Measurements from ENCODE around the gene POLD4.

The POLD4 gene

DNA sequence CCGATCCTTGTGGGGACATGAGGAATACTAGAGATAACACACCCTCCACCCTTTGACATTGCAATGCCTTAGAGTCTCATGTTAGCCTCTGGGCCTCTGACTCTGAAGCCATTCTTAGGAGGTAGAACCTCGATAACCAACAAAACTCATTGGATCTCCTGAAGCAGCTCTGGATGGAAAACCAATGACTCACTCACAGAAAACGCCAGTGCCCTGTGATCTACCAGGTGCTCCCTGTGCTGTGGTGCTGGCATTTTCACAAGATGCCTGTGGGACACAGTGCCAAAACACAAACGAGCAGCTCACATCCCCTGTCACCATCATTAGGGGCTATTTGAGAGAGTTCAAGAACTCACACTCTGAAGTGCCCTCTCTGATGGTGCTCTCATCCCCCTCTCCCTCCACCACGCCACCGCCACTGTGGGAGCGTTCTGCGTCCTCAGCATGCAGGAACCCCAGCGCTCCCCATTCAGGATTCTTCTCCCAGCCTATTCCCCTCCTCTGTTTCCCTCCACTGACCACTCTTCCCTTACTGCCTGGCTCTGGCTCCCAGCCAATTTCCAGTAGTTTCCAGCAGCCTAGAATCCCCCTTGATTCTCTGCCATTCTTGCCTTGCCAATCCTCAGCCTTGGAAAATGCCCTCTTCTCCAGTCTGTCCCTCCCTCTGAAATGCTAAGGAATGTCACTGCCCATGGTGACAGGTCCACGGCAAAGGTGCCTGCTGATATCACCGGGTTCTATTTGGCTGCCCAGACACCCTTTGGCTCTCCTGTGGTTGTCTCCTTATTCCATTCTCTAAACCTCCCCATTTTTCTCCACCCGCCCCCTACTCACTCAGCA lies 4.7 kb upstream of the POLD4 start:
- in situ Hi-C loops (cut with MboI; ENCODE audit: low pct_unique_long_range_greater_than_20kb, low sequenced_read_pairs) = no loop called here
- DNase-seq = no peak

DNA sequence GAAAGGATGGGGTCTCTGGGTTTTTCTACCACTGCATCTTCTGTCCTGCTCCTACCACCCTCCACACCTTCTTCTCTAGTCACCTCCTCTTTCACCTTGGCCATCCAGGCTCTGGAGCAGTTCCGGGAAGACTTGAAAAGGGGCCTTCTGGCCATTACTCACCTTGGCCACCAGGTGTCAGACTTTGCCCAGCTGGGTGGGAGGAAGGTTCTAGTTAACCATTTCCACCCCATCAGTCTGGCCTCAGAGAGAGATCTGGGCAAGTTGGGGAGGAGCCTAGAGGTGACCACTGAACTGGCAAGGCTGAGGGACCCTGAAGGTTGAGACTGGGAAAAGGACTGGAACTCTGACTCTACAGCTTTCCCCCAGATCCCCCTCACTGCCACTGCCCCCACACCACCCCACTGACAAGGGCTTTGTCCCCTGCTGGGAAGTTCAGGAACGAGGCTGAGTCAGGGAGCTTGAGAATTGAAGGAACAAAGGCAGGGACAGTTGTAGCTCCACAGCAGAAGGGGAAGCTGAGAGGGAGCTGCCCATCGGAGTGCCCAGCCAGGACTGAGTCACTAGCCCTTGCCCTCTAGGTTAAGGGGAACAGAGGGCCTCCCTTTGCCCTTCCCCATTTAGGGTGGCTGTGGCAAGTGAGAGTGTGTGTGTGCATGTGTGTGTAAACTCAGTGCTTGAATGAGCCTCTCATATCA lies 3.7 kb upstream of the POLD4 start:
- DNase-seq = peak; percentile 80
- in situ Hi-C loops (cut with MboI; ENCODE audit: low pct_unique_long_range_greater_than_20kb, low sequenced_read_pairs) = no loop called here

DNA sequence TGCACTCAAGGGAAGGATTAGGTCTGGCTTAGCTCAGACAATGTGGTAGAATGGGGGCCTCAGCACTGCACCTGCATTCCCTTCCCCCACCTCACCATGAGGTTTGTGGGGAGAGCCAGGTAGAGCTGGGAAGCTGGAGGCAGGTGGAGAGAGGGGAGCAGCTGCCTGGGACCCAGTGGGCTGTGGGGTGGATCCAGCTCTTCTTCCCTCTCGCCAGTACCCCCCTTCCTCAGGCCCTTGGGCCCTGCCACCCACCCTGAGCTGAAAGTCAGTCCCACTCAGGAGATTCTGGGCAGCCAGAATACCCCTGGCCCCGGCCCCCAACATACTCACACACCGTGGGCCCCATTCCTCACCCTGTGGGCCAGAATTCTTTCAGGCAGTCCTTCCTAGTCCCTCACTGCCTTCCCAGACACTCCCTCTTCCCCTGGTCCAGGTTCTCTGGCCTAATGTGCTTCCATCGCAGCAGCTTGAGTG lies 3.1 kb upstream of the POLD4 start:
- no peak for DNase-seq
- in situ Hi-C loops (cut with MboI; ENCODE audit: low pct_unique_long_range_greater_than_20kb, low sequenced_read_pairs) = no loop called here

DNA sequence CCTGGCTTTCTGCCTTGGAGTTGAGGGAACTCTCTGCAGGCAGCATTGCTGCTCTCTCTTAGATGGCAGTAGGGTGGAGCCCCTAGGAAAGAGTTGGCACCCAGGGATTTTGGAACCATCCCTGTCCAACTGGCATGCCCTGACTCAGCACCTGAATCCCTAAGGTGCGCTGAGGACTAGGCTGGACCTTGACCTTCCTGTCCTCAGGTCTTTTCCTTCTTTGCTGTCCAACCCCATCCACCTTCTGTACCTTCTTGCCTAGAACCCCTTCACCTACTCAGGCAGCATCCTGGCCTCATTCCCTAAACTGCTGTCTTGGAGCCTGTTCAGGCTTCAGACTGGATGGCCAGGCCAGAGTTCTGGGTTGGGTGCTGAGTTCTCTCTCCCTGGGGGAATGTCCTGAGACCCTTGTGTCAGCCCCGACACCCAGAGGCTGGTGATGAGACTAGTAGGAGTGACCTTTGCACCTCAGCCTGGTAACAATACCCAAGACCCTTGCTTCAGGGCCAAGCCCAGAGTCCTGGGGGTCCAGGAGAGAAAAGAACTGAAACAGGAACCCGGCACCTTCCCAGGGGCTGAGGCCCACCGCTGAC lies 2.5 kb upstream of the POLD4 start:
- in situ Hi-C loops (cut with MboI; ENCODE audit: low pct_unique_long_range_greater_than_20kb, low sequenced_read_pairs) = no loop called here
- DNase-seq = no peak

DNA sequence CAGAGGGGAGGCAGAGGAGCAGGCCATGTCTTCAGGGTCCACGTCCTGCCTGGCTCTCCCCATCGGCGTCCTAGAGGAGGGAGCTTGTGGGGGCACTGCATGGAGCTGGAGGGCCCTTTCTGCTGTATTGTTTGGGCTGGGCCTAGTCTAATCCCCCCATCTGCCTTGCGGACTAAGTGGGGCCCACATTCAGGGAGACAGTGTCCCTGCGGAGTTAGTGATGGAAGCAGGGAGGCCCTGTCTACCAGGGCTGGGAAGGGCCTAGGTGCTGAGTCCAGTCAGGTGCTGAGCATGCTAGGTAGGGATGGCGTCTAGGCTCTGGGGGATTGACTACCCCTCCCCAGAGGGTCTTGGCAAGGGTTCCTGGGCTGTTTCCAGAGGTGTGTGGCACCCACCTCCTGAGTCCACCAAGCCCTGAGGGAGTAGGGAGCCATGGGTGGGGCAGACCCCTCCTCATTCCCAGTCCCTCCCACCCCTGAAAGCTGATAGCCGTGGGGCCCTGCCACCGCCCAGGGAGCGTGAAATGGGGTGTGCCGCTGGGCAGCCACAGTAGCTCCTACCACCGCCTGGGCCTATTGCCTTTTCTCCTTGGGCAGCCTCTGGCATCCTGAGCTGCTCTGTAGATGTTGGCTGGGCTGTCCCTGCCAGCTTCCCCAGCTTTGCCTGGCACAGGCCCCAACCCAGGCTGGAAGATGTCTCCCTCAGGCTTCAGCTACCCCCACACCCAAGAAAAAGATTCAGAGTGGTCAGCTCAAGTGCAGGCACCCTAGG lies 1.9 kb upstream of the POLD4 start:
- in situ Hi-C loops (cut with MboI; ENCODE audit: low pct_unique_long_range_greater_than_20kb, low sequenced_read_pairs) = no loop called here

DNA sequence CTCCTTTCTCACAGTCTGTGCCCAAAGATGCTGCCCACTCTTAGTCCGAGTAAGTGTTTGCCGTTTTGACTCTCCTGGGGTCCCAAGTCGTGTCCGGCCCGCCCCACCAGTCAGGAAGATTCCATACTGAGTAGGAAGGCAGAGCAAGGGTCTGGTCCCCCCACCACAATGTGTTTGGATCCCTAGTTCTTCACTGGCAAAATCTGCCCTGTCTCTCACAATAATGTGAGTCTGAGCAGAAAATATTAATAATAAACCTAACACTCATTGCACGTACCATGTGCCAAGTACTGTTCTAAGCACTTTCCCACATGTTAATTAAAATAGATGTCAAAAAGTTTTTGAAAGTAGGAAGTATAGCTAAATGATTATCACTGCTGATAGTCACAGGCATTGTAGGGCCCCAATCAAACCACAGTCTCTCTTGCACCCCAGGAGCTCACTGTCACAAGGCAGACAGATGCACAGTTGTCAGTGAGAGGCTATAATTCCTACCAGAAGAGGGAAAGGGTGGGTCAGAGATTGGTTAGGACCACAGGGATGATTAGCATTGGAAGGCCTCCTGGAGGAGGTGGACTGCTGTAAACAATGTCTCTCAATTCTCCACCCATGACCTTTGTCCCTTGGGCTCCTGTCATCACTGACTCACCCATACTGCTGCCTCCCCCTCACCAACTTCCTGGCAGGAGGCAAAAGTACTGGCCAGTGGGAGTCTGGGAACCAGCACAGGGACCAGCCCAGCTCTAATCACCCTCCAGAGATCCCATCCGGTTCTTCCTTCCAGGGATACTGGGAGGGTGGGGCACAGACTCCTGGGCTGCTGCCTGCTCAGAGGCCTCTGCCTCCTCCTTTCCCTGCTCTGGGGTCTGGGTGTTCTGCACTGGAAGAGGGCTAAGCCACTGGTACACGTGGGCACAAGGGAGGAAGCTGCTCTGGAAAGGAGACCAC lies 1.0 kb upstream of the POLD4 start:
- peak; percentile 14 for DNase-seq
- in situ Hi-C loops (cut with MboI; ENCODE audit: low pct_unique_long_range_greater_than_20kb, low sequenced_read_pairs) = no loop called here

More for the DNA sequence above, 1.9 kb upstream of the POLD4 start:
- DNase-seq = no peak

DNA sequence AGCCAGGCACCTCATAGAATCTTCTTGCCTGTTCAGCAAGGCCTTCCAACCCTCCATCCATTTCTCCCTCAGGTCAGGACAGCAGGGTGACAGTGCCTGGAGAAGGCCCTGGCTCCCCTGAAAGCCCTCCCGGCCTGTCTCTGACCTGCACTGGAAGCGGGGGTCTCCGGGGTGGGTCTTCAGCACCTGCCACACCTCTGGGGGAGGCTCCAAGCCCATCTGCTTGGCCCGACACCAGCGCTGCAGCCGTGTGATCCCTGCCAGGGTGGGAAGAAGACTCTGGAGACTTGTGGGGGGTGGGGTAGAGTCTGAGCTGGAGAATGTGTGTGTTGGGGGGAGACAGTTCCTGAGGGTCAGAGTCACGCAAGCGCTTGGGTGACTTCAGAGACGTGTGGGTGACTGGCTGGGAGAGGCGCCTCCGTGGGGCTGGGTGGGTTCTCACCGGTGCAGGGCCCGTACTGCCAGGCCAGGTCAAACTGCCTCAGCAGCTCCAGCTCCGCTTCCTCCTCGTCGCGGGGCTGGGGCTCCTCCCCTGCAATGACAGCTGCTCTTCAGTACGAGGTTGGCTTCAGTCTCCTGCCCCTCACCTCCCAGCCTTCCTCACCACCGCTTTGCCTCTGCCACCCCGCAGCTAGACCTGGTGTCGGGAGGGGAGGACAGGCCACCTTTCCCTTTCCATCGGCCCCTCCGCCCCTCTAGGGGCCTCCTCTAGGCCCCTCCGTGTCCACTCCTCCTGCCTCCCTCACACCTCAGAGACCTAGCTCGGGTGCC lies 615 bp downstream of the POLD4 start:
- in situ Hi-C loops (cut with MboI; ENCODE audit: low pct_unique_long_range_greater_than_20kb, low sequenced_read_pairs) = no loop called here
- no peak for DNase-seq

DNA sequence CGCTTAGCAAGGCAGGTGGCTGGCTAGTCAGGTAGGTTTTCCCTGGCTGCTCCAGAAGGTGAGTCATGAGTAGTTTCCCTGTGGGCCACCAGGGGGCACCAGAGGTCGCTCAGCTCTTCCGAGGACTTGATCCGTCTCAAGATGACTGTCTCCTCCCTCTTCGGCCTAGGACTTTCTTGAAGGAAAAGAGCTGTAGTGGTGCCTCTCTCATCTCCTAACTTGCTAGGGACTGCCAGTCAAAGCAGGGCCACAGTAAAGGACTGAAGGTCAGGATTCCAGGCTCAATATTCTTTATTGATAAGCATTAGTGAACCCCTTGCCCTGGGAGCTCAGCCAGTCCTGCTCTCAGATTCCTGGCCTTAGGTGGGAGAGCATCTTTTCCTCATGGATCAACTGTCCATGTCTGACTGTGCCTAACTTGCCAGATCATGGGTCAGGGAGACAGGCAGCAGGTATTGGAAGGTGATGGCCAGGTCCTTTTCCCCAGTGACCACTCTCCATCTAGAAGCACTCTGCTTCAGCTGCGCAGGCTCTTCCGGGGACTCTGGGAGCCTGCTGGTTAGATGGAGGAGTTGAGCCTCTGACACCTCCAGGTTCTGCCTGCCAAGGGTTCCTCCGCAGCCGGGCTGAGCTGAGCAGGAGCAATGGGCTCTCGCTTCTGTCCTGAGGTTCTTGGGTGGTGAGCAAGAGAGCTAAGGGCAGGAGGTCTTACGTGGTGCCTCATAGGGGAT lies 1.9 kb downstream of the POLD4 start:
- in situ Hi-C loops (cut with MboI; ENCODE audit: low pct_unique_long_range_greater_than_20kb, low sequenced_read_pairs) = no loop called here
- peak; percentile 68 for DNase-seq

DNA sequence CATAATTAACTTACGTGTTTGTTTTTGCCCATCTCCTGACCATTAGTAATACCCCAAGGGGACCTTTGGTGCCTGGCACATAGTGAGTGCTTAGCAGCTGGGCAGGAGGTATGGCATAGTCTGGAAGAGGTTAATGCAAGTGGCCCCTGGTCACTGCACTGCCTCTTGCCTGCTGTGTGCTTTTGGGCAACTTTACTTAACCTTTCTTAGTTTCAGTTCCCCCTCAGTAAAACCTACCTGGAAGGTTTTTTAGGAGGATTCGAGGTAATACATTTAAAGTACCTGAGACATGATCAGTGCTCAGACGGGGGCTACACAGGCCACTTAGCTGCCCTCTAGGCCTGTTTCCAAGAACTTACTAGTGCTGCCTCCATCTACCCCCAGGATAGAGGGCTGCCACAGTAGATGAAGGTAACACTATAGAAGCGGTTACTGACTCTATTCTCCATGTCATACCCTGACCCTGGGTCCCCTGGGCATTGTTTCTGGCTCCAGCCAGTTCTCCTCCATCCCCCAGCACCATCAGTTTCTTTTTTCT lies 3.3 kb downstream of the POLD4 start:
- no peak for DNase-seq
- in situ Hi-C loops (cut with MboI; ENCODE audit: low pct_unique_long_range_greater_than_20kb, low sequenced_read_pairs) = no loop called here

DNA sequence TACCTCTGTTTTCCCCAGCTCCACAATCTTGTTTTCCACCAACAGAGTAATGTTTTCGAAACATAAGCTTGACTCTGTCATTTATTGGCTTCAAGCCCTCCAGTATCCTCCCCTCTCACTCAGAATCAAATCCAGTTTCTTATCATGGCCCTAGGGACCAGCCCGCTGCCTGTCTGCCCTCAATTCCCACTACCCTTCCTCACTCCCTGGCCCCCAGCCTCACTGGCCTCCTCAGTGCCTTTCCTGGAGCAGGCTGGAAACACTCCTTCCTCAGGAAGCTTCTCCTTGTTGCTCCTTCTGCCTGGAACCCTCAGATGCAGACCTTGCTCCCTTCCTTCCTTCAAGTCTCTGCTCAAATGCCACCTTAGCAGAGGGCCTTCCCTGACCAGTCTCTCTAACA lies 3.9 kb downstream of the POLD4 start:
- DNase-seq = no peak
- in situ Hi-C loops (cut with MboI; ENCODE audit: low pct_unique_long_range_greater_than_20kb, low sequenced_read_pairs) = no loop called here

DNA sequence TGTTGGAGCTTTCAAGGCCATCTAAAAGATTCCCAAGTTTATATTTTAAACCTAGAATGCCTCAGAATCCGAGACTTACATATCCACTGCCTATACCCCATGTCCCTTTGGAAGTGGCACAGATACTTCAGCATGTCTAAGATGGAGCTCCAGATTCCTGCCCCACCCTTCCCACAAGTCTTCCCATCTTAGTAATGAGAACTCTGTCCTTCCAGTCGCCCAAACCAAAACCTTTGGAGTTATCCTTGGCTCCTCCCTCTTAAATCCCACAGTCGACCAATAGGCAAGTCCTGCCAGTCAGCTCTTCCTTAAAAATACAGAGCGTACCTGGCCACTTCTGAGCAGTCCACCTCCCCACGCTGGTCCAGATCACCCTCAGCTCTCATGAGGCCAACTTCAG lies 4.3 kb downstream of the POLD4 start:
- in situ Hi-C loops (cut with MboI; ENCODE audit: low pct_unique_long_range_greater_than_20kb, low sequenced_read_pairs) = no loop called here
- DNase-seq = no peak

DNA sequence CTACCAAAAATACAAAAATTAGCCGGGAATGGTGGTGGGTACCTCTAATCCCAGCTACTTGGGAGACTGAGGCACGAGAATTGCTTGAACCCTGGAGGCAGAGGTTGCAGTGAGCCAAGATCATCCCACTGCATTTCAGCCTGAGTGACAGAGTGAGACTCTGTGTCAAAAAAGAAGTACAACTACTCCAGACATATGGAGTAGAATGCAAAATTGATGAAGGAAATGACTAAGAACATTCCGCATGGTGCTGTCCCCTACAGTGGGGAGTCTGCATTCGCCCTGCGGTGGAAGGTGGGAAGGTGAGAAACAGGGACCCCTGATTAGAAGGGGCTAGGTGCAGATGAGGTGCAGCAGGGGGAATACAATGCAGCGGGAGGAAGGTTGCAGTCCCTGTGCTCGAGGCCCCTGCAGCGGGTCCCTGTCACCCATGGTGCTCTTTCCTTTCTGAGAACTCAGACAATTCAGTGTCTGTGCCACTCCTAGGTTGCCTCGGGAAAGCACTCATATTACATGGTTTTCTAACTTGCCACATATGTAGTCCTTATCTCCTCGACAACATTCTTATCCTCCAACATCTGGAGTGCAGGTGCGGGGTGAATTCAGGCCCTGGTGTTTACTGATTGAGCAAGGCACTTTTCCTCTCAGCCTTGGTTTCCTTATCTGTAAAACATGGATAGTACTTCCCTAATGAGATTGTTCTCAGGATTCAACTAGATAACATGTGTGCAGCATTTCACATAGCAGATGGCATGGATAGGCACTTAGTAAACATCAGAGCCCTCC lies 5.2 kb downstream of the POLD4 start:
- peak; percentile 44 for DNase-seq

DNA sequence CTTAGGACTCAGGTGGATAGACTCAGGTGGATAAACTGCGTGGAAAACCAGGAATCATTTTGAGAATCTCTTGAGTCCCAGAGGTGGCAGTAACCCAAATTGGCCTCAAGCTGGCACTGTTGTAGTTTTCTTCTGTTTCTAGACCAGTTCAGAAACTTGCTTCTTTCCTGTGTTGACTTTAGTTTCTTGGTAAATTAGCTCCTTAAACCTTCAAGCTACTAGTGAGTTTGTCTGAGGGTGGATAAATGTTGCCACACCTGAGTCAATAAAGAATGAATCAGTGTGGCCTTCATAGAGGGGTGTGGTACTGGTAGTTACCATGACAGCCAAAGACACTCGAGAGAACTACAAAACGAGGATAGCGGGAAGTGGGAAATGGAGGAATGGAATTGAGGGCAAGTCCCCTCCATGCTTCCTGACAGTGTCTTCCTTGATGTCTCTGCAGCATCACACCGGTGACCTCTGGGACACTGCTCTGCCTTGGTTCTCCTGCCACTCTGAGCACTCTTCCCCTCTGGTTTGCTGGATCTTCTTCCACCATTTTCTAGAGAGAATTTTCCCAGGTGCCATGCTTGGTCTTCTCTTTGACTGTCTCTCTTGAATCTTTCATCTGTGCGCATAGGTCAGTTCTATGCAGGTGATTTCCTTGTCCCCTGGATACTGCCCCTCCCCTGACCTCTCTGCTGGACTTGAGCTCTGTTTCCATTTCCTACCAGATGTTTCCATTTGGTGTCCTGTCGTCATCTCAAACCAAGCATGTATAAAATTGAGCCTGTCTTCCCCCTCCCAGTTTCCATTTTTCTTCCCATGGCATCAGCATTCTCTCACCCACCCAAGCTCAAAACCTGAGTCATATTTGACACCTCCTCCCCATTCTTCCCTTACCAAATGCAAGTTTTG lies 7.2 kb downstream of the POLD4 start:
- in situ Hi-C loops (cut with MboI; ENCODE audit: low pct_unique_long_range_greater_than_20kb, low sequenced_read_pairs) = no loop called here
- peak; percentile 42 for DNase-seq

More for the DNA sequence above, 5.2 kb downstream of the POLD4 start:
- in situ Hi-C loops (cut with MboI; ENCODE audit: low pct_unique_long_range_greater_than_20kb, low sequenced_read_pairs) = no loop called here

DNA sequence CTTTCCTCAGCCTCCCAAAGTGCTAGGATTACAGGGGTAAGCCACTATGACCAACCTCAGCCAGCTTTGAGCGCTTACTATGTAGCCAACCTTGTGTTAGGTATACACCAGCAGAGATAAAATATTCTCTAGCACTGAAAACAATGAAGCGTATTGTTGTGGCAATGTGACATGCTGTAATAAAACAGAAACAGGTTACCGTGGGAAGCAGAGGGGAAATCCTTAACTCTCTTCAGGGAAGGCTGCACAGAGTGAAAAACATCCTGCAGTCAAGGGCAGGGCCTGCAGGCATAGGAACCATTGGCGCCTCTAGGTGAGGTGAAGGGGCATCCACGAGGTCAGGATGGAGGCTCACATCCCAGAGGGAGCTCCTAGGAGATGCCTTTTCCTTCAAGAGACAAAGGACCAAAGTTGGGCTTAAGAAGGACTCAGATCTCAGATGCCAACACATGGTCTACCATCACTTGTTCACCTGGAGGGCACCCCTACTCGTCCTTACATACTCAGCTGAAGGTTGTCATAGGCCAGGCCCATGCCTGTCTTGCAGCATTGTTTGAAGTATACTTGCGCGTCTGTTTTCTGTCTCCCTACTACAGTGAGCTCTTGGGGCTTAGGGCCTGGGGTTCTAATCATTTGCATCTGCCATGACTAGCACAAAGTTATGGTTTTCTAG lies 8.0 kb downstream of the POLD4 start:
- DNase-seq = no peak
- in situ Hi-C loops (cut with MboI; ENCODE audit: low pct_unique_long_range_greater_than_20kb, low sequenced_read_pairs) = no loop called here

DNA sequence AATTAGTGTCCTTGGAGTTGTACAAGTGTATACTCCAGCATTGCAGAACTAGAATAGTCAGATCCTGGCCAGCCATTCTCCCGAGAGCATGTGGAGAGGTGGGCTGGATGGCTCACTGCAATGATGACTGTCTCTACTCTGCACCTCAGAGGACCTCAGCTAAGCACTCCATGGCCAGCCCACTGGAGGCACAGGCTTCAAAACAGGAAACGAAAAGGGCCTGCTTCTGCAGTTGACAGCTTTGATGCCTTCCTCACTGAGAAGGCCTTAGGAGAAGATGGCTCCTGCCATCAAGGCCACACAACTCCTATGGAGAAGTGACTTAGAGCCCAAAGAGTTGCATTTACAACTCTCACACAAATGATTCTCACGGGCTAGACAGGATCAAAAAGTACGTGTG lies 9.1 kb downstream of the POLD4 start:
- DNase-seq = peak; percentile 30
- in situ Hi-C loops (cut with MboI; ENCODE audit: low pct_unique_long_range_greater_than_20kb, low sequenced_read_pairs) = no loop called here

Measured in KBM-7 (cell line).